ENCODE results near the gene TBC1D24.
A peak's percentile ranks its signal among the peaks of the same experiment; 100 is the strongest.

The TBC1D24 gene

DNA sequence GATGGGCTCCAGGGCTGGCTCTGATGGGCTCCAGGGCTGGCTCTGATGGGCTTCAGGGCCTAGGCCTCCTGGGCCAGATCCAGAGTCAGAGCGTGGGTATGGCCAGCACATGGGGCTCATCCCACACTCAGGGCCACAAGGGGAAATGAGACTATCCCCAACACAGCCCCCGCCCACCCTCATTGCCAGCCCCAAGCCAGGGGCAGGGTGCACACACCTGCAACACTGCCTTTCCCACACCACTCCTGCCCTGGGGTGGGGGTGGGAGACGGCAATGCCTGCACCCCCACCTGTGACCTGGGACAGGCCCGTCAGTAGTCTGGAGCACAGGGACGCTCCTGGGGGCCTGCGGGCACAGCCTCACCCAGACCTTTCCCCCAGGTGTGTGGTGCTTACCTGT, 24.5 kb downstream of the TBC1D24 start:
- peaks cover 46% of the 10 kb centered on the region for H3K36me3 ChIP-seq

GRCh38 chr16:2499890-2500429, 25.0 kb downstream of the TBC1D24 start:
- peaks cover 46% of the 10 kb centered on the region for H3K36me3 ChIP-seq
- H3K4me3 ChIP-seq (ENCODE audit: low read depth, low read length): no peak overlapping the region
- DNase-seq: no peak
- peak overlapping the region; percentile 66; the same call in 1 of the 2 replicates for H3K27ac ChIP-seq
- no peaks in the 10 kb centered on the region for H3K27me3 ChIP-seq (ENCODE audit: insufficient read depth, low read depth, severe bottlenecking)
- no peaks in the 10 kb centered on the region for H3K9me3 ChIP-seq (ENCODE audit: severe bottlenecking)
- TF ChIP-seq, protein P1, sequence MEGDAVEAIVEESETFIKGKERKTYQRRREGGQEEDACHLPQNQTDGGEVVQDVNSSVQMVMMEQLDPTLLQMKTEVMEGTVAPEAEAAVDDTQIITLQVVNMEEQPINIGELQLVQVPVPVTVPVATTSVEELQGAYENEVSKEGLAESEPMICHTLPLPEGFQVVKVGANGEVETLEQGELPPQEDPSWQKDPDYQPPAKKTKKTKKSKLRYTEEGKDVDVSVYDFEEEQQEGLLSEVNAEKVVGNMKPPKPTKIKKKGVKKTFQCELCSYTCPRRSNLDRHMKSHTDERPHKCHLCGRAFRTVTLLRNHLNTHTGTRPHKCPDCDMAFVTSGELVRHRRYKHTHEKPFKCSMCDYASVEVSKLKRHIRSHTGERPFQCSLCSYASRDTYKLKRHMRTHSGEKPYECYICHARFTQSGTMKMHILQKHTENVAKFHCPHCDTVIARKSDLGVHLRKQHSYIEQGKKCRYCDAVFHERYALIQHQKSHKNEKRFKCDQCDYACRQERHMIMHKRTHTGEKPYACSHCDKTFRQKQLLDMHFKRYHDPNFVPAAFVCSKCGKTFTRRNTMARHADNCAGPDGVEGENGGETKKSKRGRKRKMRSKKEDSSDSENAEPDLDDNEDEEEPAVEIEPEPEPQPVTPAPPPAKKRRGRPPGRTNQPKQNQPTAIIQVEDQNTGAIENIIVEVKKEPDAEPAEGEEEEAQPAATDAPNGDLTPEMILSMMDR (IDR thresholded peaks at IDR 0.05; ENCODE audit: low read depth, low read length): no peak

More for the DNA sequence above, 24.5 kb downstream of the TBC1D24 start:
- Histone ChIP-seq H3K4me3 (ENCODE audit: low read depth, low read length) (no peak overlapping the region), H3K9me3 (ENCODE audit: severe bottlenecking) (no peaks in the 10 kb centered on the region), H3K27ac (no peak overlapping the region), H3K27me3 (ENCODE audit: insufficient read depth, low read depth, severe bottlenecking) (no peaks in the 10 kb centered on the region)
- no peak for DNase-seq
- TF ChIP-seq, protein P1 (IDR thresholded peaks at IDR 0.05; ENCODE audit: low read depth, low read length): no peak

DNA sequence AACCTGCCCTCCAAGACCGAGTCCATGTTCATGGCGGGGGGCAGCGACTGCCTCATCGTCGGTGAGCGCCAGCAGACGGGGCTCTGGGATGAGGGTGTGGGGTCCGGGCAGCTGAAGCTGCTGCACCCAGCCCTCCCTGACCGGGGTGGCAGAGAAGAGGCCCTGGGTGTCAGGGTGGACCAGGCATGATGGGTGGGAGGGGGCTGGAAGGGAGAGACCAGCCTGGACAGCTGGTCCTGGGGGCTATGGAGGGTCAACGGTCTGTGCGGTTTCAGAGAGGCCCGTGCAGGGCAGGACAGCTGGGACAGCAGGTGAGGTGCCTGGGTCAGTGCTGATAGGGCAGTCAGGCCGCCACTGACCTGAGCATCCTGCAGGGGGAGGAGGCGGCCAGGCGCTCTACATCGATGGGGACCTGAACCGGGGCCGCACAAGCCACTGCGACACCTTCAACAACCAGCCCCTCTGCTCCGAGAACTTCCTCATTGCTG, 25.5 kb downstream of the TBC1D24 start:
- TF ChIP-seq, protein P1 (IDR thresholded peaks at IDR 0.05; ENCODE audit: low read depth, low read length): peak; percentile 21
- Histone ChIP-seq H3K9me3 (ENCODE audit: severe bottlenecking) (no peaks in the 10 kb centered on the region), H3K36me3 (peaks cover 46% of the 10 kb centered on the region), H3K27ac (peak overlapping the region; percentile 66), H3K27me3 (ENCODE audit: insufficient read depth, low read depth, severe bottlenecking) (no peaks in the 10 kb centered on the region), H3K4me3 (ENCODE audit: low read depth, low read length) (no peak overlapping the region)
- DNase-seq: no peak

DNA sequence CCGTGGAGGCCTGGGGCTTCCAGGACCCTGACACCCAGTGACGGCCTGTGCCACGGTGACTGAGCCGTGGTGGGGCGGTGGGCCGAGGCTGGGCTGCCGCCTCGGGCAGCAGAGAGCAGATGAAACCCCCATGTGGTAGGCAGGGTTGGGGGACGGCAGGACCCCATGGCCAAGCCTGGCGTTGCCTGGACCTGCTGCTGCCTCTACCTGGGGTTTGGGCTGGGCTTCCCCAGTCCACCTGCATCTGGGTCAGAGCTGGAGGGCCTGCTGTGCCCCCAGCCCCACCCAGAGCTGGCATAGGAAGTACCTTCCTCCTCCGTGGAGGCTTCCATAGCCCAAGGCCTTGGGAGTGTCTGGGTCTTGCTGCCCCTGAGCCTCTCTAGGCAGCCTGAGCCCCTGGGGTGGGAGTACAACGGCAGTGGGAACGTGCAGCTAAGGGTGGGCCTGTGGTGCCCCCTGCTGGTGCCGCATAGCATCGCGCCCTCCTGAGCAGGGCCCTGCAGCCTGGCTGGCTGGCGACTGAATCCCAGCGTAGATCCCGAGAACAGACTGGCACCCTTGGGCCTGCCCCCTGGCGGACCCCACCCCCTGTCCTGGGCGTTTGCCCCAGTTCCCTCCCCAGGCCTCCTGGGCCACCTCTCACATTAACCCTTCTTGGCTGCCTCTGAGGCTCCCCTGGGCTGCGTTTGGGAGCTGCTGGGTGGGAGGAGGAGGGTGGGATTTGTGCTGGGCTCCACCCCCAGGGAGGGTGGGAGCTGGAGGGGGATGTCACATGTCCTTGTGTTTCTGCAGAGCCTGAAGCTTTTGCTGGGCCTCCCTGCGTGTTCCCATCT, 26.2 kb downstream of the TBC1D24 start:
- peak; percentile 90 for DNase-seq
- H3K27ac ChIP-seq: peak overlapping the region; percentile 66
- TF ChIP-seq, protein P1 (IDR thresholded peaks at IDR 0.05; ENCODE audit: low read depth, low read length): peak; percentile 97
- peak overlapping the region; percentile 18; the same call in 1 of the 2 replicates for H3K4me3 ChIP-seq (ENCODE audit: low read depth, low read length)
- H3K36me3 ChIP-seq: peaks cover 45% of the 10 kb centered on the region
- no peaks in the 10 kb centered on the region for H3K9me3 ChIP-seq (ENCODE audit: severe bottlenecking)
- no peaks in the 10 kb centered on the region for H3K27me3 ChIP-seq (ENCODE audit: insufficient read depth, low read depth, severe bottlenecking)

- TF ChIP-seq, protein P1 (IDR thresholded peaks at IDR 0.05; ENCODE audit: low read depth, low read length): no peak
- Histone ChIP-seq H3K9me3 (ENCODE audit: severe bottlenecking) (no peaks in the 10 kb centered on the region), H3K36me3 (peaks cover 34% of the 10 kb centered on the region), H3K4me3 (ENCODE audit: low read depth, low read length) (no peak overlapping the region), H3K27ac (peak overlapping the region; percentile 66), H3K27me3 (ENCODE audit: insufficient read depth, low read depth, severe bottlenecking) (no peaks in the 10 kb centered on the region)
- no peak for DNase-seq
Observed at GRCh38 chr16:2501946-2502895, 27.3 kb downstream of the TBC1D24 start.
